Thyroid gland (tissue), 4 donors: ENCODE results near the gene FGF16.

Experiments used
- POLR2A ChIP-seq, 2 donors: fragments of 450-650 bp; IDR thresholded peaks; one replicate each; pipeline ENCODE4 v1.6.1; 2017; ENCODE audit warnings: antibody characterized with exemption in 2 of 2, mild to moderate bottlenecking in 2 of 2, moderate library complexity in 1 of 2
- TF ChIP-seq, protein P1 (sequence below), 6 experiments: fragments of 200-600 bp in 3 of 6; fragments of 450-650 bp in 3 of 6; sonication (generic) in 3 of 6; IDR thresholded peaks; one replicate each; pipeline ENCODE4 v1.5.1; 2016 to 2019; ENCODE audit warnings: antibody characterized with exemption in 6 of 6, mild to moderate bottlenecking in 2 of 6, inconsistent platforms in 1 of 6, moderate library complexity in 1 of 6

DNA sequence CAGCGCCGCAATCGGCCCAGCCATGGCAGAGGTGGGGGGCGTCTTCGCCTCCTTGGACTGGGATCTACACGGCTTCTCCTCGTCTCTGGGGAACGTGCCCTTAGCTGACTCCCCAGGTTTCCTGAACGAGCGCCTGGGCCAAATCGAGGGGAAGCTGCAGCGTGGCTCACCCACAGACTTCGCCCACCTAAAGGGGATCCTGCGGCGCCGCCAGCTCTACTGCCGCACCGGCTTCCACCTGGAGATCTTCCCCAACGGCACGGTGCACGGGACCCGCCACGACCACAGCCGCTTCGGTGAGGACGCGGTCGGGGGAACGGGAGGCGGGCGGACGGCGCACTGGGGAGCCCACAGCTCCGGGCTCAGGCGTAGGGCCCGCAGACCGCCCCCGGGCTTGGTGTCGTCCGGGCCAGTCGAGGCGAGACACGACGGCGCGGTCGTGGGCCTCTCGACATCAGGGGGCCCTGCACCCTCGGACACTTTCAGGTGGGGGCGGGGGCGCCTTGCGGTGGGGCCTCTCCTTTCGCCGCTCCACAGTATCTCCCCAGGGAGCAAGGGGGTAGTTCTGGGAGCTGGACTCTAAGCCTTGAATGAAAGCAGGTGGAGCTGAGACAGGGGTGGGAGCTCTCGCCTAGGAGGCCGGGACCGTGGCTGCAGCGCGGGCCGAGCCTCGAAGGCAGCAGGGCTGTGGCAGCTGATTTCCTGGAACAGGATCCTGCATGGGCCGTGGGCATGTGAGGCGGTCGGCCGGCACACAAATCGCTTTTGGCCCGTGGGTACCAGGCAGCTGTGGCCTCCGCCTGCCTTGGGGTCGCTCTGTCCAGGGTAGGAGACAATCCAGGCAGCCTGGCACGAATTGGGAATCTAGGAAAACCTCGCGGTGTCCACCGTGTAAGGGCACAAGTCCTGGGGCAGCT is 722 bp downstream of the FGF16 start:
- TF ChIP-seq, protein P1, sequence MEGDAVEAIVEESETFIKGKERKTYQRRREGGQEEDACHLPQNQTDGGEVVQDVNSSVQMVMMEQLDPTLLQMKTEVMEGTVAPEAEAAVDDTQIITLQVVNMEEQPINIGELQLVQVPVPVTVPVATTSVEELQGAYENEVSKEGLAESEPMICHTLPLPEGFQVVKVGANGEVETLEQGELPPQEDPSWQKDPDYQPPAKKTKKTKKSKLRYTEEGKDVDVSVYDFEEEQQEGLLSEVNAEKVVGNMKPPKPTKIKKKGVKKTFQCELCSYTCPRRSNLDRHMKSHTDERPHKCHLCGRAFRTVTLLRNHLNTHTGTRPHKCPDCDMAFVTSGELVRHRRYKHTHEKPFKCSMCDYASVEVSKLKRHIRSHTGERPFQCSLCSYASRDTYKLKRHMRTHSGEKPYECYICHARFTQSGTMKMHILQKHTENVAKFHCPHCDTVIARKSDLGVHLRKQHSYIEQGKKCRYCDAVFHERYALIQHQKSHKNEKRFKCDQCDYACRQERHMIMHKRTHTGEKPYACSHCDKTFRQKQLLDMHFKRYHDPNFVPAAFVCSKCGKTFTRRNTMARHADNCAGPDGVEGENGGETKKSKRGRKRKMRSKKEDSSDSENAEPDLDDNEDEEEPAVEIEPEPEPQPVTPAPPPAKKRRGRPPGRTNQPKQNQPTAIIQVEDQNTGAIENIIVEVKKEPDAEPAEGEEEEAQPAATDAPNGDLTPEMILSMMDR (IDR thresholded peaks at IDR 0.05): no peak
- TF ChIP-seq POLR2A (IDR thresholded peaks at IDR 0.05): no peak
